SK-N-SH treated with all-trans-retinoic acid at 6 μM for 48 hours (cell line): ENCODE data around the gene TCF25.

Experiments used
- ATAC-seq: fragments of 200-7000 bp; cut with Tn5 transposase; 3 replicates; pipeline ENCODE4 v1.9.1; 2020; ENCODE audit warnings: mild to moderate bottlenecking, moderate library complexity
- ARNTL ChIP-seq: fragments of 450-650 bp; formaldehyde crosslinking; IDR thresholded peaks from 2 replicates; pipeline ENCODE4 v1.5.0; 2020; ENCODE audit warnings: low read depth, mild to moderate bottlenecking, moderate library complexity, borderline replicate concordance
- BACH2 ChIP-seq: fragments of 250-450 bp; sonication (Bioruptor Pico); IDR thresholded peaks from 2 replicates; pipeline ENCODE4 v1.9.0; 2021; ENCODE audit warnings: mild to moderate bottlenecking, borderline replicate concordance
- CREB5 ChIP-seq: fragments of 250-450 bp; sonication (Bioruptor Pico); IDR thresholded peaks from 2 replicates; pipeline ENCODE4 v1.5.1; 2020; ENCODE audit warnings: low read depth, mild to moderate bottlenecking, moderate library complexity
- CSDC2 ChIP-seq: fragments of 250-450 bp; sonication (Bioruptor Pico); IDR thresholded peaks from 2 replicates; pipeline ENCODE4 v1.5.0; 2020; ENCODE audit warnings: mild to moderate bottlenecking, moderate library complexity
- CSRNP3 ChIP-seq: fragments of 250-450 bp; sonication (Bioruptor Pico); IDR thresholded peaks from 2 replicates; pipeline ENCODE4 v1.5.1; 2021; ENCODE audit warnings: mild to moderate bottlenecking, moderate library complexity
- GLIS3 ChIP-seq: fragments of 250-450 bp; sonication (Bioruptor Pico); IDR thresholded peaks from 2 replicates; pipeline ENCODE4 v1.5.0; 2020; ENCODE audit warnings: mild to moderate bottlenecking, moderate library complexity
- ISL1 ChIP-seq: fragments of 250-450 bp; sonication (Bioruptor Pico); IDR thresholded peaks from 2 replicates; pipeline ENCODE4 v2.1.2; 2022; ENCODE audit warnings: mild to moderate bottlenecking, moderate library complexity
- OSR1 ChIP-seq: fragments of 250-450 bp; sonication (Bioruptor Pico); IDR thresholded peaks from 2 replicates; pipeline ENCODE4 v1.8.0; 2022; ENCODE audit warnings: moderate library complexity, mild to moderate bottlenecking, inconsistent platforms
- PATZ1 ChIP-seq: fragments of 250-450 bp; sonication (Bioruptor Pico); IDR thresholded peaks from 2 replicates; pipeline ENCODE4 v1.8.0; 2020; ENCODE audit warnings: mild to moderate bottlenecking, moderate library complexity, borderline replicate concordance
- POU6F1 ChIP-seq: fragments of 250-450 bp; sonication (Bioruptor Pico); IDR thresholded peaks from 2 replicates; pipeline ENCODE4 v1.8.0; 2021; ENCODE audit warnings: low read depth, mild to moderate bottlenecking, moderate library complexity, borderline replicate concordance
- PPARA ChIP-seq: fragments of 250-450 bp; sonication (Bioruptor Pico); IDR thresholded peaks from 2 replicates; pipeline ENCODE4 v1.5.0; 2020; ENCODE audit warnings: mild to moderate bottlenecking, borderline replicate concordance
- RARB ChIP-seq: fragments of 250-450 bp; sonication (Bioruptor Pico); IDR thresholded peaks from 2 replicates; pipeline ENCODE4 v1.8.0; 2021; ENCODE audit warnings: mild to moderate bottlenecking, moderate library complexity
- SNAI2 ChIP-seq: fragments of 250-450 bp; sonication (Bioruptor Pico); IDR thresholded peaks from 2 replicates; pipeline ENCODE4 v1.5.0; 2020; ENCODE audit warnings: mild to moderate bottlenecking, moderate library complexity
- TOX ChIP-seq: fragments of 250-450 bp; sonication (Bioruptor Pico); IDR thresholded peaks from 2 replicates; pipeline ENCODE4 v1.8.0; 2021; ENCODE audit warnings: mild to moderate bottlenecking, moderate library complexity, borderline replicate concordance
- TSHZ2 ChIP-seq: fragments of 250-450 bp; sonication (Bioruptor Pico); IDR thresholded peaks from 2 replicates; pipeline ENCODE4 v1.5.0; 2020; ENCODE audit warnings: mild to moderate bottlenecking, moderate library complexity
- ZC3H10 ChIP-seq: fragments of 250-450 bp; sonication (Bioruptor Pico); IDR thresholded peaks from 2 replicates; pipeline ENCODE4 v1.5.1; 2021; ENCODE audit warnings: mild to moderate bottlenecking, moderate library complexity
- ZFP3 ChIP-seq: fragments of 250-450 bp; sonication (Bioruptor Pico); IDR thresholded peaks from 2 replicates; pipeline ENCODE4 v1.5.0; 2020; ENCODE audit warnings: mild to moderate bottlenecking, moderate library complexity
- ZNF565 ChIP-seq: fragments of 450-650 bp; formaldehyde crosslinking; conservative IDR thresholded peaks from 2 replicates; pipeline ENCODE4 v1.5.0; 2020; ENCODE audit warnings: low read depth, mild to moderate bottlenecking, moderate library complexity
- ZNF70 ChIP-seq: fragments of 450-650 bp; formaldehyde crosslinking; IDR thresholded peaks from 2 replicates; pipeline ENCODE4 v1.5.0; 2020; ENCODE audit warnings: mild to moderate bottlenecking, moderate library complexity
- ZNF8 ChIP-seq: fragments of 450-650 bp; formaldehyde crosslinking; IDR thresholded peaks from 2 replicates; pipeline ENCODE4 v1.5.0; 2020; ENCODE audit warnings: mild to moderate bottlenecking, moderate library complexity

The TCF25 gene

GRCh38 chr16:89910717-89911354, 37.4 kb downstream of the TCF25 start:
- TF ChIP-seq TSHZ2 (CRISPR knock-in tag) (no peak), ZNF565 (no peak), PATZ1 (no peak), GLIS3 (CRISPR knock-in tag) (no peak), ARNTL (CRISPR knock-in tag) (no peak), PPARA (CRISPR knock-in tag) (no peak), OSR1 (CRISPR knock-in tag) (no peak), CREB5 (no peak), CSRNP3 (no peak), ZNF70 (CRISPR knock-in tag) (no peak), ISL1 (CRISPR knock-in tag) (no peak)
- no peak for ATAC-seq

- ATAC-seq = no peak
These were observed 38.0 kb downstream of the TCF25 start for GRCh38 chr16:89911375-89911774.

GRCh38 chr16:89912143-89912542, 38.8 kb downstream of the TCF25 start:
- ATAC-seq = no peak

More at GRCh38 chr16:89911375-89911774, 38.0 kb downstream of the TCF25 start:
- TF ChIP-seq ARNTL (CRISPR knock-in tag) (no peak), PPARA (CRISPR knock-in tag) (no peak), RARB (CRISPR knock-in tag) (no peak)

More at GRCh38 chr16:89912143-89912542, 38.8 kb downstream of the TCF25 start:
- TF ChIP-seq CSRNP3 (no peak), GLIS3 (CRISPR knock-in tag) (no peak), ZNF8 (no peak), ZC3H10 (no peak), ISL1 (CRISPR knock-in tag) (no peak), CREB5 (no peak), TOX (CRISPR knock-in tag) (no peak), OSR1 (CRISPR knock-in tag) (no peak), ZFP3 (CRISPR knock-in tag) (no peak), ARNTL (CRISPR knock-in tag) (no peak), SNAI2 (no peak), ZNF565 (no peak), BACH2 (no peak), CSDC2 (CRISPR knock-in tag) (no peak), PPARA (CRISPR knock-in tag) (no peak), POU6F1 (CRISPR knock-in tag) (no peak)
